Stimulated activated CD8-positive, alpha-beta memory T cell treated with anti-CD3 and anti-CD28 coated beads, Interleukin-4, amount 100 ng/mL, for 4 hours (primary cell): Measurements from ENCODE around the gene IFNL3.
"Not testable (repeated sequence)": the region's sequence is repeated elsewhere in the genome, so short reads cannot be mapped to it uniquely, and the experiment has no call there.

Experiments
- DNase-seq, 2 donors: peaks; one replicate each; pipeline ENCODE4 v3.0.0-alpha.2; 2020; ENCODE audit warnings: low read depth in 2 of 2, low spot score in 1 of 2

The IFNL3 gene

DNA sequence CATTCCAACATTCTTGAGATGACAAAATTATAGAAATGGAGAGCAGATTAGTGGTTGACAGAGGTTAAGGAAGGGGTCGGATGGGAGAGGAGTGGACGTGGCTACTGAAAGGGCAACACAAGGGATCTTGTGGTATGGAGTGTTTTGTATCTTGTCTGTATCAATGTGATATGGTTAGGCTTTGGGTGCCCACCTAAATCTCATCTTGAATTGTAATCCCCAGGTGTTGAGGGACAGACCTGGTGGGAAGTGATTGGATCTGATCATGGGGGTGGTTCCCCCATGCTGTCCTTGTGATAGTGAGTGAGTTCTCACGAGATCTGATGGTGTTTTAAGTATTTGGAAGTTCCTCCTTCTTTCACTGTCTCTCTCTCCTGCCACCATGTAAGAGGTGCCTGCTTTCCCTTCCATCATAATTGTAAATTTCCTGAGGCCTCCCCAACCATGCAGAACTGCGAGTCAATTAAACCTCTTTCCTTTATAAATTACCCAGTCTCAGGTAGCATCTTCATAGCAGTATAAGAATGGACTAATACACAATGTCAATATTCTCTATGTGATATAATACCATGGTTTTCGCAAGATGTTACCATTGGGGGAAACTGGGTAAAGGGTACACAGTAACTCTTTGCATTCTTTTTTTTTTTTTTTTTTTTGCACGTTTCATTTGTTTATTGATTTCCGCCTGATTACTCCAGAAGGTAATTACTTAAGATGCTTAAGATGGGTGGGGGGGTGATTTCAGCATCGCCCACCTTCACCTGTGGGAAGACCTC lies 8.8 kb upstream of the IFNL3 start:
- DNase-seq = no peak

DNA sequence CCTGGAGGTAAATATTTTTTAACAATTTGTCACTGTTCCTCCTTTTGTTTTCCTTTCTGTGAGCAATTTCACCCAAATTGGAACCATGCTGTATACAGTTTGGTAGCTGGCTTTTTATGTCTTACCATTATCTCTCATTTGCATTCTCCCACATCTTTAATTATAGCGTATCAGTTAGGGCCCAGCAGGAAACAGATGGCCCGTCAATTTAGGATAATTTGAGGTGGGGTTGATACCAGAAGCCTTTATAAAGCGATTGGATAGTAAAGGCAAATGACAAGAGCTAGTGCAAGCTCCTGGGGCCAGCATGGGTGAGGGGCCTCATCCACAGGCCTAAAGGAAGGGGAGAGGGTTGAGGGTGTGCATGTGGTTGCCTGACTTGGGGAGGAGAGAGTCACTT lies 7.7 kb upstream of the IFNL3 start:
- DNase-seq = no peak

DNA sequence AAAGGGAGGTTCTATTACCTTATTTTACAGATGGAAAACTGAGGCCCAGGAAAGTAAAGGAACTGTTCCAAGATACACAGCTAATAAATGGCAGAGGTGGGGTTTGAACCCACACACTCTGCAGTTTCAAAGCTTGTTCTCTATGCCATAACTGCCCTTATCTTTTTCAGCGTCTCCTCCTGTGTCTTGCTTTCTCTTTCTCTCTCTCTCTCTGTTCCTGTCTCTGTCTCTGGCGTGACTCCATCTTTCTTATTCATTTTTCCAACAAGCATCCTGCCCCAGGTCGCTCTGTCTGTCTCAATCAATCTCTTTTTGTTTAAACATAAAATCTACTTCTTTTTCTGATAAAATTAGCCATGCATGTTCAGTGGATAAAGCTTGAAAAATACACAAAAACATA lies 7.0 kb upstream of the IFNL3 start:
- no peak for DNase-seq

DNA sequence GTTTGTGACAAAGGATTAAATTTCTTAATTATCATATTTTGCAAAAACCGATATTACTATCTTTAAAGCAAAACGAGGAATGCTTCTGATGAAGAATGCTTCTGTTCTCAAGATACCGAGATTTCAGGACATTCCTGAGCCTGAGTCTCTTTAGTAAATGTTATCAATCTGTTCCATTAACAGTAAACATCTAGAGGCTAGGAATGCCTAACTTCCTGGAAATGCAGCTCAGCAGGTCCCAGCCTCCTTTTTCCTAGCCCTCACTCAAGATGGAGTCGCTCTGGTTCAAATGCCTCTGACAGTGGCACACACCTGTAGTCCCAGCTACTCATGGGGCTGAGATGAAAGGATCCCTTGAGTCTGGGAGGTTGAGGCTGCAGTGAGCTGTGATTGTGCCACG lies 6.3 kb upstream of the IFNL3 start:
- DNase-seq = no peak

DNA sequence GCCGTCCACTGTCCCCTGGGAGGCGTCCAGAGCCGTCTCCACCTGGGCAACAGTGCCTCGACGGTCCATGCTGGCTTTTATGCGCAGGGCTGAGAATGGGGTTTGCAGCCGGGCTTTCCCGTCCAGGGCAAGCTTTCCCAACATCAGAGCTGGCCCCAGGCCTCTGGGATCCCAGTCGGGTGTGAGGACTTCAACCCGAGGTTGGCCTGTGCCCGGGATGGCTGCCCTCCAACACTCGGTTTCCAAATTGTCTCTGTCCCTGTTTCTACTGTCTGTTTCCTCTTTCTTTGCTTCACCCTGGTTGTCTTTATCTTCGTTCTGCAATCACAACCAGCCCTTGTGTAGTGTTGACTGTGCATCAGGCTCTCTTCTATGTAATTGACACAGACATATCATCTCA lies 4.0 kb upstream of the IFNL3 start, which contains the start of gene IFNL4:
IFNL4 (minus strand) TSS at position 51 of the 400 bp plus-strand sequence.
- DNase-seq = no peak

DNA sequence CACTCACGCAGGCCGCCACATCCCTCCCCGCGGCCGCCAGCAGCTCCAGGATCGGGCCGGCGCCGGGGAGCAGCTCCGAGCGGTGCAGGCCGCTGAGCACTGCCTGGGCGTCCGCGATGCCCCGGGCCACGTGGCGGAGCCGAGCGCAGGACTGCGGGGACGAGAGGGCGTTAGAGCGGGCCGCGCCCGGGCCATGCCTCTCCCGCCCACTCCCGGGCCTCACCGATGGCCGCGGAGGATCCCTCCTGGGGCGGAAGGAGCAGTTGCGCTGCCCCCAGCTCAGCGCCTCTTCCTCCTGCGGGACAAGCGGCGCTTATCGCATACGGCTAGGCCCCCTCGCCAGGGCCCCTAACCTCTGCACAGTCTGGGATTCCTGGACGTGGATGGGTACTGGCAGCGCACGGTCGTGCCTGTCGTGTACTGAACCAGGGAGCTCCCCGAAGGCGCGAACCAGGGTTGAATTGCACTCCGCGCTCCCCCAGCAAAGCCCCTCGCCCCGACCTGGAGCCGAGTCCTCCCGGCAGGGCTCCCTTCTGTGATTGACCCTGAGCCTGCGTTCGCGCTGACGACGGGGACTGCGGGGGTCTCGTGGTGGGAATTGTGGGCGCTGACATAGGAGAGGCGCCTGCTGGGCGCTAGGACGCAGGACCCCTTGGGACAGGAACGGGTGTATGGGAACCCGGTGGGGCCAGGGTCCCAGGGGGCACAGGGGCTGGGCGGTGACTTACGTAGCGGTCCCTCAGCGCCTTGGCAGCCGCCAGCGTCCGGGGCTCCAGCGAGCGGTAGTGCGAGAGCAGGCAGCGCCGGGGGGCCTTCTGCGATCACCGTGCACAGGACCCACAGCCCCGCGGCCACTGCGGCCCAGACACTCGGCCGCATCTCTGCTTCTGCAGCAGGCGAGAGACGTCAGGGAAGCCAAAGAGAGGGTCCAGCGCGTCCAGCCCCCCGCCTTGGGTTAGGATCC lies 3.2 kb upstream of the IFNL3 start:
- DNase-seq = no peak

DNA sequence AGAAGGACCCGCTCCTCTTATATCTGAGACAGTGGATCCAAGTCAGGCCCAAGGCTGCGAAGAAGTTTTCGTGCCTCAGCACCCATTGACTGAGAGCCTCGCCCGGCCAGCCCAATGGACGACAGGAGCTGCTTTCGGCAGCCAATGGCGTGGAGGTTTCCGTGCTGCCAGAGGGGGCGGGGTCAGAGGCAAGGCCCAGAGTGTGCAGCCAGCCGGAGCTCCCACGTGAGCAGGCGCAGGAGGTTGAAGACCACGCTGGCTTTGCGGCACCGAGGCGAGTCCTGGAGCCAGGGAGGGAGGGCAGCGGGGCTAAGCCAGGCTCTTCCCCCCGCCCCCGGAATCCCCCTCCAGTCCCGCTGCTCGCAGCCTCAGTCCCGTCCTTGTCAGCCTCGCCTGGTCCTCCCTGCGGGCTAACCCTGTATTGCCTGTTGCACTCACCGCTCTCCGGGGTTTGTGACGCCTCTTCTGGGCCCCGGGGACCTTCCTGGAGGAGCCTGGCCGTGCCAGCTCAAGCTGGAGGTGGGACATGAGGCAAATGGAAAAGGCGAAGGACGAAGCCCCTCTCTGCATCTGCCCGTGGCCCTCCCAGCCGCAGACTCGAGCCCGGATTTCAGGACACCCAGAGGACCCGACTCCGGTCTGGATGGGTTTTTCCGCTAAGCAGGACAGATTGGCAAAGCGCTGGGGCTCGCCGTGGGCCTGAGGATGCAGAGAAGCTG lies 2.3 kb upstream of the IFNL3 start:
- no peak for DNase-seq

DNA sequence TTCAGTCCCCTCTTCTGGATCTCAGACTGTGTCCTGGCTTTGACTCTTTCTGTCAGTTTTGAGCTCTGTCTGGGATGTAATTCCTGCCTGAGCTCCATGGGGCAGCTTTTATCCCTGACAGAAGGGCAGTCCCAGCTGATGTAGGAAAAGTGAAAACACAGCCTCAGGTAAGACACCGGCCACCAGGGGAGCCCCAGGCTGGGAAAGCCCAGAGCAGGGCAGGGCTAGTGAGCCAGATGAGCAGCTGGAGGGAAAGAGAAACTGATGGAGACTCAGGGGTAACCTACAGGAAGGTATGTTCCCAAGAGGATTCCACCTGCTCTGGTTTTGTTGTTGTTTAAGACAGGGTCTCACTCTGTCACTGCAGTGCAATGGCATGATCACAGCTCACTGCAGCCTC lies 360 bp upstream of the IFNL3 start:
- not testable (repeated sequence) for DNase-seq

DNA sequence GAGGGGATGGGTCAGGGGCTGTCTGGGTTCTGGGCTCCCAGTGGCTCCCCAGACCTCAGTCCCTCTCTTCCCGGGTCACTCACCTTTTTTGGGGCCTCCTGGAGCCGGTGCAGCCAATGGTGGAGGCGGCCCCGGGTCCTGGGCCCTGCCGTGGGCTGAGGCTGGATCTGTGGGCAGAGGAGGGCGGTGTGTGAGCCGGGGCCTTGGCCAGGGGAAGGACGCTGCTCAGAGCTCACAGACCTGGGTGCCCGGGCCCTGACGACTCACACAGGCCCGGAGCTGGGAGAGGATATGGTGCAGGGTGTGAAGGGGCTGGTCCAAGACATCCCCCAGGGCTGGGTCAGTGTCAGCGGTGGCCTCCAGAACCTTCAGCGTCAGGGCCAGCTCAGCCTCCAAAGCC lies 1.1 kb downstream of the IFNL3 start:
- not testable (repeated sequence) for DNase-seq

DNA sequence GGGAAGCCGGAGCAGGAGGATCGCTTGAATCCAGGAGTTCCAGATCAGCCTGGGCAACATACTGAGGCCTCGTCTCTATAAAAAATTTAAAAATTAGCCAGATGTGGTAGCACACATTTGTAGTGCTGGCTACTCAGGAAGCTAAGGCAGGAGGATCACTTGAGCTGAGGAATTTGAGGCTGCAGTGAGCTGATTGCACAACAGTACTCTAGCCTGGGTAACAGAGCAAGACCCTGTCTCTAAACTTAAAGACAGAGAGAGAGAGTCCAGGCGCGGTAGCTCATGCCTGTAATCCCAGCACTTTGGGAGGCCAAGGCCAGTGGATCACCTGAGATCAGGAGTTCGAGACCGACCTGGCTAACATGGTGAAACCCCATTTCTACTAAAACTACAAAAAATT lies 4.4 kb downstream of the IFNL3 start:
- no peak for DNase-seq

DNA sequence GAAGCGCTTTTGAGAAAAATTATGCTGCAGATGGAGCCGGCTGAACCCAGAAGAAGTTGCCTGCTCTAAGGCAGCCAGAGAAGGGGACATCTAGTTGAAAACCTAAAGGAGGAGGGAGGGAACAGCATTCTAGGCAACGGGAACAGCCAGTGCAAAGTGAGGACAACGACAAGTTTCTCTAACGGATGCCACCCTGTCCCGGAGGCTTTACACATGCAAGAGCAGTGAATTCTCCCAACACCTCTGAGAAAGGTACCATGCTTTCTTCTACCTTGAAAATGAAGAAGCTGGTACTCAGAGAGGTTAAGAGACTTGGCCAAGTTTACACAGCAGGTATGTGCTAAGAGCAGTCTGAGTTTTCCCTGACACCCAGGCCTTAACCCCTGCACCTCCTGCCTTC lies 5.9 kb downstream of the IFNL3 start:
- DNase-seq = no peak

DNA sequence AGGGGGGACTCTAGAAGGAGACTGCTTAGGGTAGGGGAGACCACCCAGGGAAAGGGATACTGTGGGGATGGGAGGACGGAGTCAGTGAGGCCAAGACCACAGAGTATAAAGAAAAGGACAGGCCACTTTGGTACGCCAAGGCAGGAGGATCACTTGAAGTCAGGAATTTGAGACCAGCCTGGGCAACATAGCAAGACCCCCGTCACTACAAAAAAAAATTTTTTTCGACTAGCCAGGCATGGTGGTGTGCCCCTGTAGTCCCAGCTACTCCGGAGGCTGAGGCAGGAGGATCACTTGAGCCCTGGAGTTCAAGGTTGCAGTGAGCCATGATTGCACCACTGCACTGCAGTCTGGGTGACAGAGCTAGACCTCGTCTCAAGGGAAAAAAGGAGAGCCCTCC lies 6.6 kb downstream of the IFNL3 start:
- DNase-seq = no peak

DNA sequence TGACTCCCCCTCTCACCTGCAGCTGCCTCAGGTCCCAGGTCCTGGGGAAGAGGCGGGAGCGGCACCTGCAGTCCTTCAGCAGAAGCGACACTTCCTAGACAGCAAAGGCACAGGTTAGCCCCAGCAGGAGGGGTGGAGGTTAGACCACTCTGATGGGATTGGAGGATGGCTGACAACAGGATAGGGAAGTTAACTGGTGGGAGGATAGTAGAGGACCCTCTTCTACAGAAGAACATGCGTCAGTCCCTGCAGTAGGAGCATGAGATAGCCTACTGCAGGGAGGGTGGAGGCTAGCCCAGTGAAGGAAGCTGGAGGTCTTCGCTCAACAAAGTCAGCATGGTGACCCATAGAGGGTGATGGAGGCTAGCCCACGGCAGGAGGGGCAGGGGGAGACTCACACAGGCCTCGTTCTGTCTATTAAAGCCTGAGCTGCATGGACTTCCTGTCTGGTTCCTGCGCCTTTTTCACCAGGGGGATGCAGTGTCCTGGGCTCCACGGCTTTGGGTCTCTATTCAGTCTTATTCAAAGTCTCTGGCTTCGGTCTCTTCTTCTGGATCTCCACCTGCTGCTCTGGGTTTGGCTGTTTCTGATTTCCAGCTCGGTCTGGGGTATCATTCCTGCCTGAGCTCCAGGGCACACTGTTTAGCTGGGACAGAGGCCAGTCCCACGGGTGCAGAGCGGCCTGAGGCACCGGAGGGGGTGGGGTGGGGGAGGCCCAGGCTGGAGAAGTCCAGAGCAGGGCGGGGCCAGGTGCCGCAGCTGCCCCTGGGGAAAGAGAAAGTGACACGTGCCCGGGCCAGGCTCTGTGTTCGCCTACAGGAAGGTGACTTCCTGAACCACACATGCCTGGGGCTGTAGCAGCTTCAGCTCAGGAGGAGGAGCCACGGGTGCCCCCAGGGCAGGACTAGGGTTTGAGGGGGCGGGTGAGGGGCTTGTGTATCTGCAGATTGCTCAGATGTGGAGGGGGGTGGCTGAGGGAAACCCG lies 7.3 kb downstream of the IFNL3 start:
- DNase-seq = peak in 1 of 2 donors; percentile 26

DNA sequence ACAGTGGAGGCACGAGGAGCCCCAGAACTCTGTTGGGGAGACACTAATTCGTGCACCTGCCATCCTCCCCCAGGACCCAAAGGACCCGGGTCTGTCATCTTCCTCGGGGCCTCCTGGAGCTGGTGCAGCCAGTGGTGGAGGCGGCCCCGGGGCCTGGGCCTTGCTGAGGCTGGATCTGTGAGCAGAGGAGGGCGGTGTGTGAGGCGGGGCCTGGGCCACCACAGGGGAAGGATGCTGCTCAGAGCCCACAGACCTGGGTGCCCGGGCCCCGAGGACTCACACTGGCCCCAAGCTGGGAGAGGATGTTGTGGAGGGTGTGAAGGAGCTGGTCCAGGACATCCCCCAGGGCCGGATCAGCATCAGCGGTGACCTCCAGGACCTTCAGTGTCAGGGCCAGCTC lies 8.3 kb downstream of the IFNL3 start:
- peak in 1 of 2 donors; percentile 18 for DNase-seq

DNA sequence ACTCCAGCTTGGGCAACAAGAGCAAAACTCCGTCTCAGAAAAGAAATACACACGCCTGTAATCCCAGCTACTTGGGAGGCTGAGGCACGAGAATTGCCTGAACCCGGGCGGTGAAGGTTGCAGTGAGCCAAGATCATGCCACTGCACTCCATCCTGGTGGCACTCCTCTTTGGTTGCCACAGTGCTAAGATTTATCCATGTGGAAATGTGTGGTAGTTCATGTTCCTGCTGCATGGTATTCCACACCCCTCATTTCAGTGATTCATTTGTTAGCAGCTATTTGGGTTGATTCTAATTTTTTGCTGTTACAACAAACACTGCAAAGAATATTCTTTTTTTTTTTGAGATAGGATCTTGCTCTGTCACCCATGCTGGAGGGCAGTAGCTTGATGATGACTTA lies 12.1 kb downstream of the IFNL3 start:
- no peak for DNase-seq

DNA sequence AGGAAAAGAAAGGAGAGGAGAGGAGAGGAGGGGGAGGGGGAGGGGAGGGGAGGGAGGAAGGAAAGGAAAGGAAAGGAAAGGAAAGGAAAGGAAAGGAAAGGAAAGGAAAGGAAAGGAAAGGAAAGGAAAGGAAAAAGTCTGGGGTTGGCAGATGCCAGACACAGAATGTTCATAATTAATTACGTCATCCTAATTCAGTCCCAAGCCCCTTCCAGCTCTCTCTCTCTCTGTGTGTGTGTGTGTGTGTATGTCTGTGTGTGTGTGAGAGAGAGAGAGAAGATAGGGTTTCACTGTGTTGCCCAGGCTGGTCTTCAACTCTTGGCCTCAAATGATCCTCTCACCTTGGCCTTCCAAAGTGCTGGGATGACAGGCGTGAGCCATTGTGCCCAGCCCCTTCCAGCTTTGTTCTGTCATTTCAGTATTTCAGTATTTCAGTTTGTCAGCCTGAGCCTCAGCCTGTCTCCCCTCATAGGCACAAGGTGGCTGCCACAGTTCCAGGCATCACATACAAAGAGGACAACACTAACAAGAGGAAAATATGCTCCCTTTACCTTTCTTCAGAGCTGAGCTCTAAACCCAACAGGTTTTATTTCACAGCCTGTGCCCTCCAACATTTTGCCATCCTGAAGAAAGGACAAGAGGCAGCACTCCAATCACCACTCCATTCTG lies 14.6 kb downstream of the IFNL3 start:
- DNase-seq = no peak

DNA sequence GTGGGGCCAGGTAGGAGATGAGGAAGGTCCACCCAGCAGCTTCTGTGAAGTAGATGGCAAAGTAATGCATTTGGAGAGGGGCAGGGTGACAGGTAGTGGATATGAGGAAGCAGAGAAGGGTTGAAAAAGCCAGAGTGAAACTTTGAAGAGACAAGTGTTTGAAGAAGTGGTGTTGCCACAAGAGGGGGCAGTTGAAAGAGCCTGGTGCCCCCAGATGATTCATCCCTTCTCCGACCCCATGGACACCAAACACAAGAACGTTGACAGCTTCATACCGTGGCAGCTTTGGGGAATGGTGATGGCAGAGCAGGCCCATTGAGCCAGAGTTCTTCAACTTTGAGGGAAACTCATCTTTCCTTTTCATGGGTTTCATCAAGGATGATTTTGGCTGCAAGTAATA lies 19.9 kb downstream of the IFNL3 start:
- DNase-seq = no peak

DNA sequence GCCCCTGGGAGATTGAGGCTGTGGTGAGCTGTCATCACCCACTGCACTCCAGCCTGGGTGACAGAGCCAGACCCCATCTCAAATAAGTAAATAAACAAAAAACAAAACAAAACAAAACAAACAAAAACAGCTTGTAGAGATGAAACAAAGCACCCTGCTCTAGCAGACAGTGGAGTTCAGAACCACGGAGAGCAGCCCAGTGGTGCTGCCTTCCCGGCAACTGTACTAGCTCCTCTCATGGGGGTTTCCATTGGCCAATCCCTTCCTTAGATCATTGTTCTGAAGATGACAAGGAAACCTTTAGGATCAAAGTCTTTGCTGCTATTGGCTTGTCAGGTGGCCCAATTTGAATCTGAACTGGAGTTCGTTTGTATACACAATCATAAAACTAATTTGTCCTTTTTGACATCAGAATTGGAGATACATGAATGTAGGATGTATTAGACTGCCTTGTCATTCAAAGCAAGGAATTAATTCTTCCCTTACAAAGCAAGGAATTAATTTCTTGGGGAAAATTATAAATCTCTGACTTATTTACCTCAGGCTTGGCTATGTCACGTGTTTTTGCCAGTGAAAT lies 21.0 kb downstream of the IFNL3 start:
- DNase-seq = no peak

DNA sequence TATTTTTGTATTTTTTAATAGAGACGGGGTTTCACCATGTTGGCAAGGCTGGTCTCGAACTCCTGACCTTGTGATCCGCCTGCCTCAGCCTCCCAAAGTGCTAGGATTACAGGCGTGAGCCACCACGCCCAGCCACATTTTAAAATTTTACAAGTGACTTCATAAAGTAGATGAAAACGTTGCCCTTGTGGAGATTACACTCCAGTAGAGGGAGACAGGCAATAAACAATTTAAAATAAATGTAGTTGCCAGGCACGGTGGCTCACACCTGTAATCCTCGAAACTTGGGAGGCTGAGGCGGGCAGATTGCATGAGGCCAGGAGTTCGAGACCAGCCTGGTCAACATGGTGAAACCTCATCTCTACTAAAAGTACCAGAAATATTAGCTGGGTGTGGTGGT lies 25.7 kb downstream of the IFNL3 start:
- not testable (repeated sequence) for DNase-seq
